ENCODE data around the gene SFMBT2.

GRCh38 chr10:7282457-7282856 is 128.4 kb downstream of the SFMBT2 start:
- TF ChIP-seq ZNF425 (CRISPR knock-in tag; conservative IDR thresholded peaks at IDR 0.05) (no peak), ATF6 (CRISPR knock-in tag; IDR thresholded peaks at IDR 0.05) (no peak), ELF4 (CRISPR knock-in tag; IDR thresholded peaks at IDR 0.05; ENCODE audit: low read depth) (no peak), SP1 (CRISPR knock-in tag; conservative IDR thresholded peaks at IDR 0.05) (no peak)
